RKO (cell line): ENCODE data around the gene SUMF1.
"Not testable (repeated sequence)": the region's sequence is repeated elsewhere in the genome, so short reads cannot be mapped to it uniquely, and the experiment has no call there.

ENCODE experiments used
- DNase-seq: peaks from one replicate; pipeline ENCODE4 v3.0.0-alpha.2; 2016; ENCODE audit warnings: low spot score

The SUMF1 gene

DNA sequence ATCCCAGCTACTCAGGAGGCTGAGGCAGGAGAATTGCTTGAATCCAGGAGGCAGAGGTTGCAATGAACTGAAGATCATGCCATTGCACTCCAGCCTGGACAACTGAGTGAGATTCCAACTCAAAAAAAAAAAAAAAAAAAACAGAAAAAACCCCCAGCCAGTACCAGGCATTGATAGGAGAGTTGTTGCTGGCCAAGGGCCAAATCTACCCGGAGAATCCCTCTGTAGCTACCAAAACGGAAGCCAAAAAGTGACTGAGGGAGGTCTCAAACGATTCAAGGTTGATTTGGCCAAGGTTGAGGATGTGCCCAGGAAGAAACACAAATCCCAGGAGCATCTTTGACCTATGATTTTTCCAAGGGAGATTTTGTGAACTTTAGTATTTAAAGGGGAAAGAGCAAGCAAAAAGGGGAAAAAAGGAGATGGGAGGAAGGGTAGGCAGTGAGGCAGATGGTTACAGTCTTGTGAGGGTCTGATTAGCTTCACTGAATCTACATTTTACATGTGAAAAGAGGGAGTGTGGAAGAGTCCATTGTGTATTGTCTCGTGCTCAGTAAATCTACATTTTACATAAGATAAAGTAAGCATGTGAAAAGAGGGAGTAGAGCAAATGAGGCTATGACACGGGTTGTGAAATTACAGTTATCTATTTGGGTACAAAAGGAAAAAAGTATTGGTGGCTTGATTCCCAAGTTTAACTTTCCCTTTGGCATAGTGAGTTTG lies 131.1 kb downstream of the SUMF1 start:
- DNase-seq = no peak

DNA sequence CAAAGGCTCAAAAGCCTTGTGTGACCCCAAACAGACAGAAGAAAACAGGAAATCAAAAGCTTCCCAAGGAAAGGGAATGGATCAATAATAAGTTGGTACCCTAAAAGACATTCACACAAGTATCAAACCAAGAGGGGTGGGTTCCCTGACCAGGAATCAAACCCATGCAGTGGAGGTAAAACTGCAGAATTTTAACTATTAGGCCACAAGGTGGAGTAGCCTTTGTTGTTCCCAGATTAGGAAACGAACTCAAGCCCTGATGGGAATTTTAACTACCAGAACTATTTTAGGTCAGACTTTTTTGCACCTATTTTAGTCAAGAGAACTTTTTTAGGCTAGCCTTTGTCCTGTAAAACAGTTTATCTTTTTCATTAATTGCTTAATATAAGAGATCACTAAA lies 132.5 kb downstream of the SUMF1 start:
- peak; percentile 16 for DNase-seq

DNA sequence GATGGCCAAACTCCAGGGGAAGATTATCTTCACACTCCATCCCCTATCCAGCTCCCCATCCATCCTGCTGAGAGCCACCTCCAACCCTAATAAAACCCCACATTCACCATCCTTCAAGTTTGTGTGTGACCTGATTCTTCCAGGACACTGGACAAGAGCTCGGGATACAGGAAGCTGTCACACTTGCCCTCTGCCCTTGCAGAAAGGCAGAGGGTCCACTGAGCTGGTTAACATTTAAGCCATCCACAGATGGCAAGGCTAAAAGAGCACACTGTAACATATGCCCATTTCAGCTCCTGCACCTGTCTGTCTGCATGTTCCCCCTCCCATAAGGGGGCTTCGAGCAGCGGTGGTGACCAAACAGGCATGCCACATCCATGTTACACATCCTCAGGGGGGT lies 134.1 kb downstream of the SUMF1 start:
- DNase-seq = no peak

DNA sequence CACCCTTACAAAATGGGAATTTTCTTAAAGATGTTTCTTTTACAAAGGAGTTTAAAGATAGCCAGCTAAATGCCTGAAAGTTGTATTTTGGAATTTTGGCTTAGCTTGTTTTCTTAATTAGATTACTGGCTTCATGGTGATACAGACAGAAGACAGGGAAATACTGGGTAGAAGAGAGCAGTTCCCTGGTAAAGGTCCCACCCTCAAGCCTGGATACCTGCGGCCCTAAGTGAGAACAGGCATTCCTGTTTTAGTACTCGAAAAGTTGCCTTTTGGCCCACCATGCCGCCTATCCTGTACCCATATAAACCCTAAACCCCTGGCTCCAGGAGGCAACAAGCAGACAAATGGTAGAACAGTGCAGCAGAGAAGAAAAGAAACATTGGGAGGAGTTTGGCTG lies 134.5 kb downstream of the SUMF1 start:
- DNase-seq = no peak

DNA sequence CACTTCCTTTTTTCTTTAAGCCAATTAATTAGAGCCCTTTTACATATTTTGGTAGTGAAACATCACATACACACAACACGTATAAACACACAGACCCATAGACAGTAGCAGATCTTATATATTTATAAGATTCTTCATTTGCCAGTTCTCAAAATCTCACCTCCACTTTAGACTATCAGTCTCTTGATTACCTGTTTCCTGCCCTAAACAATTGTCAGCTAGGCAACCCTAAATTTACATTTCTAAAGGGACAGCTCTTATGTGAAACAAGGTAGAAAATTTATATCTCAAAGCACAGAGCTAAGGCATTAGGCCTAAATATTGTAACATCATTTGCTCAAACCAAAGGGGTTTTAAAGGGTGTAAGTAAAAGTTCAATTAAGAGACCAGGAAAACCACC lies 135.0 kb downstream of the SUMF1 start:
- no peak for DNase-seq

DNA sequence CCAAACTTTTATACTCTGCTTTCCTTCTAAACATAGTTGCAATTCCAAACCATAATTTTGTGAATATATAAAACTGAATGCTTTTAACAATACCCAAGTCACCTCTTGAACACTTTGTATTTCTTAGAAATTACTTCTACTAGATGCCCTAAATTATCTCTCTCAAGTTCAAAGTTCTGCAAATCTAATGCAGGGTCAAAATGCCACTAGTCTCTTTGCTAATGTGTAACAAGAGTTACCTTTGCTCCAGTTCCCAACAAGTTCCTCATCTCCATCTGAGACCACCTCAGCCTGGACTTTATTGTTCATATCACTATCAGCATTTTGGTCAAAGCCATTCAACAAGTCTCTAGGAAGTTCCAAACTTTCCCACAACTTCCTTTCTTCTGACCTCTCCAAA lies 137.3 kb downstream of the SUMF1 start:
- not testable (repeated sequence) for DNase-seq

DNA sequence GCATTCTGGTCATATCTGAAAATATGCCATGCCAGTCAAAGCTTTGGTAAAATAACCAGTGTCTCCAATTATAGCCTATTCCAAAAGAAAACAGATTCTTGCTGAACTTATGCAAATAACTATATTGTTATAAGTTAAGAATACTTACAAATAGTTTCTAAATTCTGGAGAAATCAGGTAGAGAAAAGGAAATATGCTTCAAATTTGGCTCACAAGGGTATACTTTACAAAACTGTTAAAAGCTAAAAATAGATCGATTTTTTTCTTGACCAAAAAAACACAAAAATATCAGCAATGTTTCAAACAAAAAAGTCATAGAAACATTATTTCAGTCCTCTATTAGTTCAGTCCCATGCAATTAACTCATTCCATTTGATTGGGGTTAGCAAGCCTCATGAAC lies 140.2 kb downstream of the SUMF1 start:
- DNase-seq = no peak

DNA sequence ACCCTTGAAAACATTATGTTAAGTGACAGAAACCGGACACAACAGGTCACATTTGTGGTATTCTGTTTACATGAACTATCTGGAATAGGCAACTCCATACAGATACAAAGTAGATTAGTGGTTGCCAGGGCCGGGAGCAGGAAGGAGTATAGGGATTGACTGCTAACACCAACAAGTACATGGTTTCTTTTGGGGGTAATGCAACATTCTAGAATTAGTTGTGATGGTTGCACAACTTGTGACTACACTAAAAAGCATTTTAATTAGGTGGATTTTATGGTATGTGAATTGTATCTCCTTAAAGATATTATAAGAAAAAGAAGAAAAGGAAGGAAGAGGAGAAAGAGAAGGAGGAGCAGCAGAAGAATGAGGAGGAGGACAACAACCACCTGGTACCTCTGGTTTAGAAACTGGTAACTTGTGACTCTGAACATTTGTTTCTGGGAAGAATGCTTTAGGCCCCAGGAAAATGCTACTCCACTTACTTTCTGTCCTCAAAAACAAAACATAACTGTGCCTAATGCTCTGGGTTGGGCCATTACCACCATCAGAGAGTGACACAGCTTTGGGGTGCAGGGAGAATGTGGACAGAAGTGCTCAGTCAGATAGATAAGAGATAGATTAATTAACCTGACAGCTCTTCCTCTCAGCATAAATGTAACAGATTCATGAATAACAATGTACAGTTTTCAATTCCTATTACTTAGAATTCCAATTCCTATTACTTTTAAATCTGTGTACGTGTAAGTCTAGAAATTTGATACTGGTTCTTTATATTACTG lies 143.6 kb downstream of the SUMF1 start:
- no peak for DNase-seq

DNA sequence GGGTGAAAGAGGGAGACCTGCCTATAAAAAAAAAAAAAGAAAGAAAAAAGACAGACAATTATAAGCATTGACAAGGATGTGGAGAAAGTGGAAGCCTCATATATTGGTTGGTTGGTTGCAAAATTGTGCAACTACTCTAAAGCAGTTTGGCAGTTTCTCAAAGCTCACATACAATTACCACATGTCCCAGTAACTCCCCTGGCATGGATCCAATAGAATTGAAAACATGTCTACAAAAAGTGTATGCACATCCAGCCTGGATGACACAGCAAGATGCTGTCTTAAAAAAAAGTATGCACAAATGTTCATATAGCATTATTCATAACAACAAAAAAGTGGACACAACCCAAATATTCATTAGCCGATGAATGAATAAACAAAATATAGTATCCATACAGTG lies 144.4 kb downstream of the SUMF1 start:
- DNase-seq = no peak

DNA sequence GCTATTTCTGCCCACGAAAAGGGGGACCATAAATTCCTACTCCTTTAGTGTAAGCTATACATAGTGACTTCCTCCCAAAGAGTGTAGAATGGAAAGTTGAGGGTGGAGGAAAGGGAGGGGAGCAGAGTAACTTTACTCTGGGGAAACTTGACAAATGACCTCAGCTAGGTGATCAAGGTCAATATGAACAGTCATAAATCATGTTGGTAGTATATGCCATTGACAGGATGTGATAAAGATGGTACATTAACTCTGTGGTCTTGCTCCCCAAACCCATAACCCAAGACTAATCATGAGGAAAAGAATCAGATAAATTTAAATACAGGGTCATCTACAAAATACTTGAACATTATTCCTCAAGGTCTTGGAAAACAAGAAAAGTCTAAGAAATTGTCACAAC lies 145.3 kb downstream of the SUMF1 start:
- no peak for DNase-seq

DNA sequence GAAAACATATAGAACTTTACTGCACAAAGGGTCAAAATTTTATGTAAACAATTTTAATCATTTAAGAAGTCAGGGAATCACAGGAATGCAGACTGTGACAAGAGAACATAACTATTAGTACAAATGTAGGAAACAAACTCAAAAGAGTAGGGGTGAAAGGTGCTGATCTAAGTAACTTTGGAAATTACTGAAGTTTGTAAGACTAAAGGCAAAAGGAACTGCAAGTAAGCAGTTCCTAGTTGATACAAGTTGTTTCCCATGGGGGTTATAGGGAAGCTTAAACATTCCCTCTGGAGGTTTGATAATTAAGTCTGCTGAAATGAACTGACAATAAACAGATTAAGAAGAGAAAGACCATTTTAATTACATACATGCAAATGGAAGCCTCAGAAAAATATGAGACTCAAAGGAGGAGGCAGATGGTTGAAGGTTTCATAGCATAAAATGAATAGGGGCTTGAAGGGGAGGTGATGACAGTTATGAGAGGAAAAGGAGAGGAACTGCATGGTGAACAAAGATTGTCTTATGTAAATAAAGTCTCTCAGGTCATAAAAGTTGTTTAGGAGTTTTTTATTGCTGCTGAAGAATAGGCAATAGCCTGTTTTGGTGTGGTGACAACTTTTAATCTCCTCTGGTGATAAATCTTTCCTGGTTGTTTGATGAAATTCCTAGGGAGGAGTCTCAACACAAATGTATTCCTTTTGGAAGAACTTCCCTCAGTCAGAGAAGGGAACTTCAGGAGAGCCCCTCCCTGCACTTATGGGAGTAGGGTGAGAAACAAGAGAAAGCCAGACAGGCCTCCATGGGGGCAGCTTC lies 146.8 kb downstream of the SUMF1 start:
- DNase-seq = no peak

DNA sequence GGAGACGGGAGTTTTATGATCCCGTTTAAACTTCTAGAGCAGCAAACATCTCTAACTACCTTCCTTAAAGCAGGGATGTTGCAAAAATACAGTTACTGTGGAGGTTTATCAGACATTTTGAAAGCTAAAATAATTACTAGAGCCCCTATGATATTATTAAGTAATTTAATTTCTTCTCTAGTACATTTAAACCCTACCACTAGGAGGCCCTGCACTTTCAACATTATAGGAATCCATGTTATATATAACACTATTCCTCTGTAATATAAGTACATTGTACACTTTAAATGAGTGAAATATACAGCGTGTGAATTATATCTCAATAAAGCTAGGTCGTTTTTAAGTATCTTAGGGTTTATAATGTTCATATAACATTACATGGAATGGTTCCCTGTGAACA lies 152.4 kb downstream of the SUMF1 start:
- no peak for DNase-seq

DNA sequence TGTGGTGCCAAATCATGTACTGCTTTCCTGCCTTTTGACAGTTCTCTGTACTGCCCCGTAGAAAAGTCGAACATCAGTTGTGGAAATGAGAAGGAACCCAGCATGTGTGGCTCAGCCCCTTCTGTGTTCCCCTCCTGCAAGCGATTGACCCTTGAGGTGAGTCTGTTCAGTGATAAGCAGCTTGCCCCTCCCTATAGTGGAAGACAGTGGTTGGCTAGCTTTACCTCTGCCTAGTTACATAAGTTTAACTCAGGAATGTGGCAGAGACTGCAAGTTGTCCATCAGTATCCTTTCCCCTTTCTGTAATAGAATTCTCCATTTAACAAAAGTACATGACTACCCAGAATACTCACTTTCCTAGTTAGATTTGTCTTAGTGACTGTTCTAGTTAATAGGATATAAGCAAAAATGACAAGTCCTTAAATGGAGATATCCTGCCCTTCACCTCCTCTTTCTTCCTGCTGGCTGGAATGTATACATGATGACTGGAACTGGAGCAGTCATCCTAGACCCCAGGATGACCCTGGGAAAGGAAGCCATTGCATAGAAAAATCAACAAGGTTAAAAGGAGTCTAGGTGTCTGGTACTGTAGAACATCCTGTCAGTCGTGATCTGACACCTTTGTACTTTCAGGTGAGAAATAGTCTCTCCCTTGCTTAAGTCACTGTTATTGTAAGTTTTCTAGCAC lies 153.3 kb downstream of the SUMF1 start:
- DNase-seq = peak; percentile 21

DNA sequence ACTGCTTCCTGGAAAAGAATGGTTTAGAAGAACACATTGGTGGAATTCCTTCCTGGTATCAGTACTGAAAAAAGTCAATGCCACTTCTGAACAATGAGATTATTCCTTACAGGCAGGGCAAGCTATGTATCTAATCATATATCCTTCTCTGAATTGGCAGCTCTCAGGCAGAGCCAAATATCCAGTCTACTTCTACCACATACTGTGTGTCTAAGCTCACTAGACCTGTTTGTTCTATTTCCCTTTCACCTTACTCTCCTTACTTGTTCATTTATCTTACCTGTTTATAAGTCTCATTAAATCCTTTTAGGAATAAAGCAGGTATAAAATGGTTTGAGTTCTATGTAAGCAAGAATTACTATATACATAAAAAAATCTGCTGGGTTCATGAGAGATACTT lies 155.6 kb downstream of the SUMF1 start:
- no peak for DNase-seq
